HG03060 (cell line): Measurements from ENCODE around the gene GRIN2D.
A peak's percentile ranks its signal among the peaks of the same experiment; 100 is the strongest.

Experiments
- ATAC-seq: cut with Tn5 transposase; IDR thresholded peaks from one replicate; pipeline ENCODE4 v1.9.1; 2021; ENCODE audit warnings: low read depth, moderate number of reproducible peaks; ENCODE audit not compliant: unreplicated experiment

Gene GRIN2D

GRCh38 chr19:48393559-48394330 is at the start of gene GRIN2D:
TSS of gene GRIN2D (plus strand) at chr19:48393668. CDS start at chr19:48398393, 4,725 bp downstream.
- no peak for ATAC-seq

- ATAC-seq = no peak
Observed at GRCh38 chr19:48344892-48345291, 48.6 kb upstream of the GRIN2D start.

GRCh38 chr19:48346191-48346590 is 47.3 kb upstream of the GRIN2D start:
- no peak for ATAC-seq

GRCh38 chr19:48348045-48348444 is 45.4 kb upstream of the GRIN2D start:
- no peak for ATAC-seq

GRCh38 chr19:48348737-48349136 is 44.7 kb upstream of the GRIN2D start:
- ATAC-seq = no peak

- ATAC-seq = no peak
Observed at GRCh38 chr19:48350856-48351255, 42.6 kb upstream of the GRIN2D start.

- ATAC-seq = no peak
Observed at GRCh38 chr19:48351341-48351752, 42.1 kb upstream of the GRIN2D start.

GRCh38 chr19:48353677-48354076 is 39.8 kb upstream of the GRIN2D start:
- ATAC-seq = no peak

- no peak for ATAC-seq
Observed at GRCh38 chr19:48354332-48354992, 39.0 kb upstream of the GRIN2D start.

GRCh38 chr19:48355365-48355954 is 38.0 kb upstream of the GRIN2D start:
- ATAC-seq = no peak

GRCh38 chr19:48359123-48359522 is 34.3 kb upstream of the GRIN2D start:
- no peak for ATAC-seq

- ATAC-seq = no peak
Observed at GRCh38 chr19:48361912-48362311, 31.6 kb upstream of the GRIN2D start.

GRCh38 chr19:48362716-48363499 is 30.6 kb upstream of the GRIN2D start:
- ATAC-seq = no peak

- ATAC-seq = no peak
Observed at GRCh38 chr19:48363500-48363809, 30.0 kb upstream of the GRIN2D start.

- ATAC-seq = peak; percentile 73
Observed at GRCh38 chr19:48363810-48364597, 29.5 kb upstream of the GRIN2D start, which contains the start of the genes SYNGR4 and TMEM143. TSS of gene SYNGR4 (plus strand) at chr19:48364367. CDS start at chr19:48365843, 1,476 bp downstream. TSS of gene TMEM143 (minus strand) at chr19:48363940. CDS start at chr19:48363920, 20 bp downstream.

- ATAC-seq = no peak
Observed at GRCh38 chr19:48364598-48365348, 28.7 kb upstream of the GRIN2D start.

GRCh38 chr19:48365602-48366001 is 27.9 kb upstream of the GRIN2D start:
- no peak for ATAC-seq

- no peak for ATAC-seq
Observed at GRCh38 chr19:48367855-48368254, 25.6 kb upstream of the GRIN2D start.

GRCh38 chr19:48368936-48369335 is 24.5 kb upstream of the GRIN2D start:
- ATAC-seq = no peak
